OCI-LY7 (cell line): ENCODE data around the gene ZC3H8.

Experiments
- EZH2phosphoT487 ChIP-seq: fragments of 200-600 bp; sonication (generic); IDR thresholded peaks from 2 replicates; pipeline ENCODE4 v1.6.1; 2018; ENCODE audit warnings: low read depth, borderline replicate concordance, mild to moderate bottlenecking, mixed run types, antibody characterized with exemption, low read length, moderate library complexity, mixed read lengths
- TF ChIP-seq, protein P1 (sequence below): fragments of 200-600 bp; sonication (generic); conservative IDR thresholded peaks from 2 replicates; pipeline ENCODE4 v1.5.1; 2014; ENCODE audit warnings: mild to moderate bottlenecking, antibody characterized with exemption, low read length, moderate library complexity, mixed read lengths

DNA sequence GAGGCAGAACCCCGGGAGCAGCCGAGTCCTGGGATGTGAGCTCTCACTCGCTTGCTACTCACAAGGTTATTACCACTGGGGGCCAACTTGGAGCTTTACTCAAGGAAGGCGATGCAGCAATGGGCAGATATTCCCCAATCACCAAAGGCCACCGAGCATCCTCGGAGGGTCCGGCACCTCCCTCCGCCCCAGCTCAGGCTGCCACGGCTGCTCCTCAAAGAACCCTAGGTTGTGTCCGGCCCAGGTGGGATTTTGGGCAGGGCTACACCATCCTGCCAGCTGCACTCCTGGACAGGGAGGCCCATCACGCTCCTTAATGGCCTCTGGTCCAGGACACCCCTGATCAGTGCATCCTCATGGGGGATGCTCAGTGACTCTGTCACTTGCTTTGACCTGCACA is 91.9 kb downstream of the ZC3H8 start:
- TF ChIP-seq, protein P1, sequence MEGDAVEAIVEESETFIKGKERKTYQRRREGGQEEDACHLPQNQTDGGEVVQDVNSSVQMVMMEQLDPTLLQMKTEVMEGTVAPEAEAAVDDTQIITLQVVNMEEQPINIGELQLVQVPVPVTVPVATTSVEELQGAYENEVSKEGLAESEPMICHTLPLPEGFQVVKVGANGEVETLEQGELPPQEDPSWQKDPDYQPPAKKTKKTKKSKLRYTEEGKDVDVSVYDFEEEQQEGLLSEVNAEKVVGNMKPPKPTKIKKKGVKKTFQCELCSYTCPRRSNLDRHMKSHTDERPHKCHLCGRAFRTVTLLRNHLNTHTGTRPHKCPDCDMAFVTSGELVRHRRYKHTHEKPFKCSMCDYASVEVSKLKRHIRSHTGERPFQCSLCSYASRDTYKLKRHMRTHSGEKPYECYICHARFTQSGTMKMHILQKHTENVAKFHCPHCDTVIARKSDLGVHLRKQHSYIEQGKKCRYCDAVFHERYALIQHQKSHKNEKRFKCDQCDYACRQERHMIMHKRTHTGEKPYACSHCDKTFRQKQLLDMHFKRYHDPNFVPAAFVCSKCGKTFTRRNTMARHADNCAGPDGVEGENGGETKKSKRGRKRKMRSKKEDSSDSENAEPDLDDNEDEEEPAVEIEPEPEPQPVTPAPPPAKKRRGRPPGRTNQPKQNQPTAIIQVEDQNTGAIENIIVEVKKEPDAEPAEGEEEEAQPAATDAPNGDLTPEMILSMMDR = no peak
- no peak for TF ChIP-seq EZH2phosphoT487
